BJ (cell line): ENCODE measurements around the gene HYAL2. TPM values are rescaled to one million over a fixed set of nuclear protein-coding genes. Genes with fewer than 3 reads are reported as not detected.

ENCODE experiments used
- CTCF ChIA-PET: fragments of 350-600 bp; formaldehyde crosslinking; extraction: SDS; loops from one replicate; lab custom pipeline; 2021; ENCODE audit warnings: antibody characterized with exemption, inconsistent platforms; lab: Yijun Ruan, JAX
- POLR2A ChIA-PET: fragments of 300-600 bp; sonication (Branson Sonifier 250); formaldehyde crosslinking; extraction: SDS; loops from one replicate; lab custom pipeline; 2021; ENCODE audit warnings: antibody characterized with exemption; lab: Charles Lee
- DNase-seq: peaks from one replicate; pipeline ENCODE4 v3.0.0-alpha.2; 2011; ENCODE audit warnings: low read depth
- H3K27me3 ChIP-seq: 2 replicates; pipeline ENCODE4 v1.6.0; 2011; ENCODE audit warnings: low read length; ENCODE audit not compliant: control insufficient read depth, insufficient read depth
- H3K36me3 ChIP-seq: 2 replicates; pipeline ENCODE4 v1.5.1; 2011; ENCODE audit warnings: low read length; ENCODE audit not compliant: control insufficient read depth, insufficient read depth
- H3K4me3 ChIP-seq: 2 replicates; pipeline ENCODE4 v1.5.1; 2011; ENCODE audit warnings: low read depth, mild to moderate bottlenecking, control low read depth, low read length
- CTCF ChIP-seq: IDR thresholded peaks from 2 replicates; pipeline ENCODE4 v1.5.1; 2011; ENCODE audit warnings: low read depth, mild to moderate bottlenecking, control low read depth, inconsistent platforms, low read length, moderate library complexity; ENCODE audit not compliant: insufficient read depth
- polyA plus RNA-seq: library from polyadenylated mRNA; depleted of rRNA; stranded (reverse); fragments of >200 nt; gene quantifications from 2 replicates; pipeline ENCODE4 v1.2.3, GENCODE V29; 2011

The HYAL2 gene
- polyA plus RNA-seq, 1 experiment = 63.2 TPM

GRCh38 chr3:50345008-50345407, 22.5 kb upstream of the HYAL2 start:
- peaks cover 2% of the 10 kb centered on the region; the same call in 1 of the 2 replicates for H3K36me3 ChIP-seq
- ChIA-PET POLR2A (no interaction called here), CTCF (interaction anchor here (0.9 to 7.3 kb wide), 3 partner anchors 80 to 205 kb away, joined by 3 to 98 read pairs (median 5); no protein-coding TSS in a partner anchor)
- H3K27me3 ChIP-seq = no peaks in the 10 kb centered on the region
- DNase-seq = no peak
- peak overlapping the region; percentile 37 for H3K4me3 ChIP-seq
- no peak for TF ChIP-seq CTCF

- ChIA-PET POLR2A (no interaction called here), CTCF (interaction anchor here (0.6 to 2.7 kb wide), 4 partner anchors 8 to 199 kb away, joined by 3 to 10 read pairs (median 4); partner anchors contain the start of genes CYB561D2 and NPRL2)
- no peaks in the 10 kb centered on the region for H3K27me3 ChIP-seq
- no peak for DNase-seq
- TF ChIP-seq CTCF = no peak
- no peak overlapping the region for H3K4me3 ChIP-seq
- no peaks in the 10 kb centered on the region for H3K36me3 ChIP-seq
Measured at GRCh38 chr3:50342813-50343633, 20.5 kb upstream of the HYAL2 start.

- Histone ChIP-seq H3K27me3 (no peaks in the 10 kb centered on the region), H3K4me3 (no peak overlapping the region), H3K36me3 (no peaks in the 10 kb centered on the region)
- POLR2A ChIA-PET = no interaction called here
- CTCF ChIA-PET = interaction anchor here (0.6 to 2.7 kb wide), 2 partner anchors 140 to 200 kb away, joined by 3 to 10 read pairs; no protein-coding TSS in a partner anchor
- TF ChIP-seq CTCF = no peak
- no peak for DNase-seq
Measured at GRCh38 chr3:50341996-50342650, 19.6 kb upstream of the HYAL2 start.

GRCh38 chr3:50341537-50341936, 19.0 kb upstream of the HYAL2 start:
- peak overlapping the region; percentile 60 for H3K4me3 ChIP-seq
- no peaks in the 10 kb centered on the region for H3K36me3 ChIP-seq
- POLR2A ChIA-PET = no interaction called here
- TF ChIP-seq CTCF = no peak
- no peak for DNase-seq
- CTCF ChIA-PET = interaction anchor here (1.9 to 2.7 kb wide), 2 partner anchors 9 to 201 kb away, joined by 9 to 10 read pairs; partner anchors contain the start of genes CYB561D2 and NPRL2
- H3K27me3 ChIP-seq = no peaks in the 10 kb centered on the region
